ENCODE measurements around the gene CHST15. TPM values are rescaled to one million over a fixed set of nuclear protein-coding genes. Genes with fewer than 3 reads are reported as not detected.
A peak's percentile ranks its signal among the peaks of the same experiment; 100 is the strongest.

The CHST15 gene
- total RNA-seq, 1 donor from 2014 or later: 43.8 TPM

DNA sequence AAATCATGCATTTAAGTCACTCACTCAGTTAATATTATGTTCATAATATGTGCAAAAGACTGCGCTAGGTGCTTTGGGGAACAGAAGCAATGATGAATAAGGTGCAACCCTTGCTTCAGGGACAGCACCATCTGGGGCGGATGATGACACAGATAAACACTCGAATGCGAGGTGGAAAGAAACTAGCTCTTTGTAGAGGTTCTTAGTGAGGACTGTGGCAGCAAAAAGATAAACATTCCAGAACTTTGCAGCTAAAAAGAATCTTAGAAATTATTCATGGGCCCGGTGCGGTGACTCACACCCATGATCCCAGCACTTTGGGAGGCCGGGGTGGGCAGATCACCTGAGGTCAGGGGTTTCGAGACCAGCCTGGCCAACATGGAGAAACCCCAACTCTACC, 29.8 kb upstream of the CHST15 start:
- Mint-ChIP-seq H3K27ac (ENCODE audit: unreplicated experiment) (peak overlapping the region; percentile 28), H3K4me3 (ENCODE audit: unreplicated experiment) (no peak overlapping the region), H3K4me1 (ENCODE audit: low read depth) (peaks cover 9% of the 10 kb centered on the region), H3K27me3 (ENCODE audit: low read depth) (peaks cover 3% of the 10 kb centered on the region), H3K36me3 (ENCODE audit: low read depth) (no peaks in the 10 kb centered on the region), H3K9me3 (ENCODE audit: low read depth) (no peaks in the 10 kb centered on the region)
- TF ChIP-seq, protein P1, sequence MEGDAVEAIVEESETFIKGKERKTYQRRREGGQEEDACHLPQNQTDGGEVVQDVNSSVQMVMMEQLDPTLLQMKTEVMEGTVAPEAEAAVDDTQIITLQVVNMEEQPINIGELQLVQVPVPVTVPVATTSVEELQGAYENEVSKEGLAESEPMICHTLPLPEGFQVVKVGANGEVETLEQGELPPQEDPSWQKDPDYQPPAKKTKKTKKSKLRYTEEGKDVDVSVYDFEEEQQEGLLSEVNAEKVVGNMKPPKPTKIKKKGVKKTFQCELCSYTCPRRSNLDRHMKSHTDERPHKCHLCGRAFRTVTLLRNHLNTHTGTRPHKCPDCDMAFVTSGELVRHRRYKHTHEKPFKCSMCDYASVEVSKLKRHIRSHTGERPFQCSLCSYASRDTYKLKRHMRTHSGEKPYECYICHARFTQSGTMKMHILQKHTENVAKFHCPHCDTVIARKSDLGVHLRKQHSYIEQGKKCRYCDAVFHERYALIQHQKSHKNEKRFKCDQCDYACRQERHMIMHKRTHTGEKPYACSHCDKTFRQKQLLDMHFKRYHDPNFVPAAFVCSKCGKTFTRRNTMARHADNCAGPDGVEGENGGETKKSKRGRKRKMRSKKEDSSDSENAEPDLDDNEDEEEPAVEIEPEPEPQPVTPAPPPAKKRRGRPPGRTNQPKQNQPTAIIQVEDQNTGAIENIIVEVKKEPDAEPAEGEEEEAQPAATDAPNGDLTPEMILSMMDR (IDR thresholded peaks at IDR 0.05): no peak
- no peak for DNase-seq (ENCODE audit: low spot score)

- H3K4me3 Mint-ChIP-seq (ENCODE audit: unreplicated experiment): no peak overlapping the region
- H3K4me1 Mint-ChIP-seq (ENCODE audit: low read depth): peaks cover 9% of the 10 kb centered on the region
- DNase-seq (ENCODE audit: low spot score): no peak
- H3K27ac Mint-ChIP-seq (ENCODE audit: unreplicated experiment): no peak overlapping the region
- TF ChIP-seq, protein P1 (IDR thresholded peaks at IDR 0.05): no peak
- no peaks in the 10 kb centered on the region for H3K36me3 Mint-ChIP-seq (ENCODE audit: low read depth)
- peaks cover 1% of the 10 kb centered on the region for H3K27me3 Mint-ChIP-seq (ENCODE audit: low read depth)
- H3K9me3 Mint-ChIP-seq (ENCODE audit: low read depth): no peaks in the 10 kb centered on the region
These were observed 28.8 kb upstream of the CHST15 start for GRCh38 chr10:124122211-124122610.

- no peak for DNase-seq (ENCODE audit: low spot score)
- no peaks in the 10 kb centered on the region for H3K9me3 Mint-ChIP-seq (ENCODE audit: low read depth)
- no peak overlapping the region for H3K27ac Mint-ChIP-seq (ENCODE audit: unreplicated experiment)
- H3K4me3 Mint-ChIP-seq (ENCODE audit: unreplicated experiment): no peak overlapping the region
- no peaks in the 10 kb centered on the region for H3K36me3 Mint-ChIP-seq (ENCODE audit: low read depth)
- TF ChIP-seq, protein P1 (IDR thresholded peaks at IDR 0.05): no peak
- no peaks in the 10 kb centered on the region for H3K27me3 Mint-ChIP-seq (ENCODE audit: low read depth)
- peaks cover 9% of the 10 kb centered on the region for H3K4me1 Mint-ChIP-seq (ENCODE audit: low read depth)
These were observed 27.1 kb upstream of the CHST15 start for GRCh38 chr10:124120410-124121061.

- DNase-seq (ENCODE audit: low spot score): no peak
- Mint-ChIP-seq H3K27ac (ENCODE audit: unreplicated experiment) (no peak overlapping the region), H3K4me1 (ENCODE audit: low read depth) (peaks cover 9% of the 10 kb centered on the region), H3K36me3 (ENCODE audit: low read depth) (no peaks in the 10 kb centered on the region), H3K27me3 (ENCODE audit: low read depth) (peaks cover under 1% of the 10 kb centered on the region), H3K9me3 (ENCODE audit: low read depth) (no peaks in the 10 kb centered on the region), H3K4me3 (ENCODE audit: unreplicated experiment) (no peak overlapping the region)
- TF ChIP-seq, protein P1 (IDR thresholded peaks at IDR 0.05): no peak
These were observed 26.5 kb upstream of the CHST15 start for GRCh38 chr10:124119946-124120345.

GRCh38 chr10:124119216-124119615, 25.8 kb upstream of the CHST15 start:
- no peak for DNase-seq (ENCODE audit: low spot score)
- H3K9me3 Mint-ChIP-seq (ENCODE audit: low read depth): no peaks in the 10 kb centered on the region
- peaks cover 8% of the 10 kb centered on the region for H3K27me3 Mint-ChIP-seq (ENCODE audit: low read depth)
- no peak overlapping the region for H3K27ac Mint-ChIP-seq (ENCODE audit: unreplicated experiment)
- TF ChIP-seq, protein P1 (IDR thresholded peaks at IDR 0.05): no peak
- no peak overlapping the region for H3K4me3 Mint-ChIP-seq (ENCODE audit: unreplicated experiment)
- peaks cover 9% of the 10 kb centered on the region for H3K4me1 Mint-ChIP-seq (ENCODE audit: low read depth)
- no peaks in the 10 kb centered on the region for H3K36me3 Mint-ChIP-seq (ENCODE audit: low read depth)

Data from chondrocyte (in vitro differentiated cells).